Pancreas (tissue), 10 donors: ENCODE results near the gene VAV1. TPM values are rescaled to one million over a fixed set of nuclear protein-coding genes. Genes with fewer than 3 reads are reported as not detected.

ENCODE experiments used
- ATAC-seq, 4 donors: fragments of 200-7000 bp; cut with Tn5 transposase; one replicate each; pipeline versions ENCODE4 v1.8.0 to v1.9.1; 2020; ENCODE audit warnings: mild to moderate bottlenecking in 4 of 4, moderate library complexity in 4 of 4
- DNase-seq, 6 donors: peaks; one replicate each; pipeline ENCODE4 v3.0.0-alpha.2; 2020
- FAIRE-seq: peaks from 2 replicates; lab custom pipeline; 2012; peaks lifted over from hg19 to GRCh38; lab: Jason Lieb, UNC
- H3K27ac ChIP-seq, 4 donors: fragments of 200-600 bp; sonication (generic); 1 replicate in 3 of 4; 2 replicates in 1 of 4; pipeline versions ENCODE4 v1.5.0 to v1.8.0; 2020
- H3K27me3 ChIP-seq, 4 donors: fragments of 200-600 bp; one replicate each; pipeline ENCODE4 v1.8.0; 2021
- H3K36me3 ChIP-seq, 3 donors: fragments of 200-600 bp; sonication (generic) in 1 of 3; one replicate each; pipeline versions ENCODE4 v1.5.0 to v1.8.0; 2020 to 2021
- H3K4me1 ChIP-seq, 3 donors: fragments of 200-600 bp; one replicate each; pipeline ENCODE4 v1.8.0; 2021
- H3K4me3 ChIP-seq, 4 donors: fragments of 200-600 bp; sonication (generic) in 2 of 4; one replicate each; pipeline versions ENCODE4 v1.5.0 to v1.8.0; 2020 to 2021
- H3K9me3 ChIP-seq, 4 donors: fragments of 200-600 bp; one replicate each; pipeline ENCODE4 v1.8.0; 2021
- WGBS, 2 donors: extraction: QIAGEN DNeasy Blood & Tissue Kit; methylation state at CpG; one replicate each; pipeline ENCODE4 v1.1.7; 2013; 5-methylcytosine and 5-hydroxymethylcytosine counted together
- intact Hi-C, 3 donors: fragments of 100-400 bp; cut with DNase I; formaldehyde crosslinking; loops; one replicate each; pipeline versions ENCODE4 v1.11.1 to v1.14.2; 2022
- polyA plus RNA-seq, 2 donors: library from polyadenylated mRNA; stranded (reverse); fragments of 200-250 nt; gene quantifications; one replicate each; pipeline ENCODE4 v1.2.3, GENCODE V29; 2013
- total RNA-seq, 6 donors: library from RNA; stranded (reverse); fragmentation: NEBNext Ultra II Directional in 4 of 6; extraction: Animal tissue kit (Norgen Biotek cat#: 25700) in 4 of 6; gene quantifications; one replicate each; pipeline versions ENCODE4 v1.2.1 to v1.2.4, GENCODE V29; 2021 to 2023
- TF ChIP-seq, protein P1 (sequence below), 4 donors: fragments of 200-600 bp; sonication (generic) in 3 of 4; IDR thresholded peaks; one replicate each; pipeline versions ENCODE4 v1.5.0 to v1.8.0; 2021; ENCODE audit warnings: antibody characterized with exemption in 4 of 4
- donor health status: healthy with polysubstance abuse.
- donor health status: DM: no; HTN: no; CAD: no; lungs with moderate emphysema.
- donor health status: DM: no; HTN: no; CAD: no.
- donor health status: control.
- donor health status: control.
- donor health status: Bipolar disorder and iron deficiency.
- donor health status: DM: yes; HTN: yes; CAD: no.
- donor health status: DM: no; HTN: no; CAD: no.
- donor health status: DM: no; HTN: no; CAD: no.
- donor health status: DM: yes; HTN: yes; CAD: no.

Gene VAV1
- total and polyA plus RNA-seq, 8 donors, result 0.23 to 7.3 (median 1.2) TPM

- intact Hi-C loops, result no loop called here
- DNase-seq (no peak), FAIRE-seq (no peak), ATAC-seq (no peak)
- Histone ChIP-seq H3K36me3 (no peaks in the 10 kb centered on the region), H3K9me3 (no peaks in the 10 kb centered on the region), H3K4me1 (no peaks in the 10 kb centered on the region), H3K4me3 (no peak overlapping the region), H3K27me3 (no peaks in the 10 kb centered on the region), H3K27ac (no peak overlapping the region)
- TF ChIP-seq, protein P1, sequence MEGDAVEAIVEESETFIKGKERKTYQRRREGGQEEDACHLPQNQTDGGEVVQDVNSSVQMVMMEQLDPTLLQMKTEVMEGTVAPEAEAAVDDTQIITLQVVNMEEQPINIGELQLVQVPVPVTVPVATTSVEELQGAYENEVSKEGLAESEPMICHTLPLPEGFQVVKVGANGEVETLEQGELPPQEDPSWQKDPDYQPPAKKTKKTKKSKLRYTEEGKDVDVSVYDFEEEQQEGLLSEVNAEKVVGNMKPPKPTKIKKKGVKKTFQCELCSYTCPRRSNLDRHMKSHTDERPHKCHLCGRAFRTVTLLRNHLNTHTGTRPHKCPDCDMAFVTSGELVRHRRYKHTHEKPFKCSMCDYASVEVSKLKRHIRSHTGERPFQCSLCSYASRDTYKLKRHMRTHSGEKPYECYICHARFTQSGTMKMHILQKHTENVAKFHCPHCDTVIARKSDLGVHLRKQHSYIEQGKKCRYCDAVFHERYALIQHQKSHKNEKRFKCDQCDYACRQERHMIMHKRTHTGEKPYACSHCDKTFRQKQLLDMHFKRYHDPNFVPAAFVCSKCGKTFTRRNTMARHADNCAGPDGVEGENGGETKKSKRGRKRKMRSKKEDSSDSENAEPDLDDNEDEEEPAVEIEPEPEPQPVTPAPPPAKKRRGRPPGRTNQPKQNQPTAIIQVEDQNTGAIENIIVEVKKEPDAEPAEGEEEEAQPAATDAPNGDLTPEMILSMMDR (IDR thresholded peaks at IDR 0.05), result no peak
- WGBS, 2 donors, result 77 to 80% methylated on average over 10 of the region's 10 CpGs
These were observed 101.4 kb downstream of the VAV1 start for GRCh38 chr19:6873708-6874431.

DNA sequence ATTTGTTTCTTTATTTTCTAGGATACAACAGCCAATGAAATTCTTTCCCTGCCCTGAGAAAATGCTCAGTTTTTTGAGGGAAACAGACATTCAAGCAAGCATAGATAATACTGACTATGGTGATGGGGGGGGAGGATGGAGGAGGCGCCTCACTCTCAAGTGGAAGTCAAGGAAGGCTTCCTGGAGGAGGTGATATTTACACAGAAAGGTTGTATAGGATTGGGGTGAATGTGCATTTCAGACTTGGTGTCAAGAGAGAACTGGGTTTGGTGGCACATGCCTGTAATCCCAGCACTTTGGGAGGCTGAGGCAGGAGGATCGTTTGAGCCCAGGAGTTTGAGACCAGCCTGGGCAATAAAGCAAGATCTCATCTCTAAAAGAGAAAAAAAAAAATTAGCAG lies 102.7 kb downstream of the VAV1 start:
- WGBS, 2 donors, result 59 to 69% methylated on average over 2 of the region's 2 CpGs
- Histone ChIP-seq H3K27me3 (no peaks in the 10 kb centered on the region), H3K4me3 (no peak overlapping the region), H3K36me3 (no peaks in the 10 kb centered on the region), H3K4me1 (no peaks in the 10 kb centered on the region), H3K9me3 (no peaks in the 10 kb centered on the region), H3K27ac (no peak overlapping the region)
- DNase-seq (no peak), ATAC-seq (no peak), FAIRE-seq (no peak)
- TF ChIP-seq, protein P1 (IDR thresholded peaks at IDR 0.05), result no peak
- intact Hi-C loops, result no loop called here

GRCh38 chr19:6876748-6877147 lies 104.2 kb downstream of the VAV1 start:
- Histone ChIP-seq H3K27ac (no peak overlapping the region), H3K4me1 (no peaks in the 10 kb centered on the region), H3K36me3 (no peaks in the 10 kb centered on the region), H3K27me3 (no peaks in the 10 kb centered on the region), H3K4me3 (no peak overlapping the region), H3K9me3 (no peaks in the 10 kb centered on the region)
- TF ChIP-seq, protein P1 (IDR thresholded peaks at IDR 0.05), result no peak
- WGBS, 2 donors, result 53 to 66% methylated on average over 7 of the region's 7 CpGs
- FAIRE-seq (no peak), ATAC-seq (no peak), DNase-seq (no peak)
- intact Hi-C loops, result no loop called here

DNA sequence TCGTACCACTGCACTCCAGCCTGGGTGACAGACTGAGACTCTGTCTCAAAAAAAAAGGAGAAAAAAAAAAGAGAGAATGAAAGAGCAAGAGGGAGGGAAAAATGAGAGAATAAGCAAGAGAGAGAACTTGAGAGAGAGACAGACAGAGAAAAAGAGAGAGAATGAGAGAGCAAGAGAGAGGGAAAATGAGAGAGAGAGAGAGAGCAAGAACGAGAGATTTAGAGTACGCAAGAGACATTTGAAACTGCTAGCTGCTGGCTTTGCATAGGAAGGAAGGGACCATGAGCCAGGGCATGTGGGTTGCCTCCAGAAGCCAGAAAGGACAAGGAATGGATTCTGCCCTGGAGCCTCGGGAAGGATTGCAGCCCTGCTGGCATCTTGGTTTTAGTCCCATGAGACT lies 105.3 kb downstream of the VAV1 start:
- no peak for ATAC-seq
- Histone ChIP-seq H3K9me3 (no peaks in the 10 kb centered on the region), H3K27ac (no peak overlapping the region), H3K27me3 (no peaks in the 10 kb centered on the region), H3K36me3 (no peaks in the 10 kb centered on the region), H3K4me1 (no peaks in the 10 kb centered on the region), H3K4me3 (no peak overlapping the region)
- intact Hi-C loops, result no loop called here
- 54 to 75% methylated on average over 4 of the region's 4 CpGs for WGBS, 2 donors
- no peak for DNase-seq
- TF ChIP-seq, protein P1 (IDR thresholded peaks at IDR 0.05), result no peak
- FAIRE-seq, result no peak

DNA sequence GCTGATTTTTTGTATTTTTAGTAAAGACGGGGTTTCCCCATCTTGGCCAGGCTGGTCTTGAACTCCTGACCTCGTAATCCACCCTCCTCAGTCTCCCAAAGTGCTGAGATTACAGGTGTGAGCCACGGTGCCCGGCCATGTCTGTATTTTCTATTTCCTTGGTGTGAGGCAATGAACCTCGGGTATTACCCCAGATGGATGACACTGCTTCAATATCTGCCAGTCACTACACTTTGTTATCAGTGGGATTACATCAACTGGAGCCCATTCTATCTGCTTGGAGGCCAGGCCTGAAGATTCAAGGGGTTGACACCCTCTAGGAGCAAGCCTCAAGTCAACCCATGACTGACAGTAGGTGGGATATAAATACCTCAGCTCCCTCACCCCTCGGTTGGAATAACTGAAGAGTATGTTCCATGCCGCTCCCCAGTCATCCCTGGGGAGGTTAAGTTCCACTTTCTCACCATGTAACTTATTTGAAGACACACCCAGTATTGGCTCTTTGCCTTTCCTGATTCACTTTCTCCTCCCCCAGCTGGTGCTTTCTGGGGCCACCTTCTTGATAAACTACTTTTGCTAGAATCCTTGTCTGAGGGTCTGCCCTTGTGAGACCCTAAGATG lies 113.9 kb downstream of the VAV1 start:
- TF ChIP-seq, protein P1 (IDR thresholded peaks at IDR 0.05), result no peak
- H3K4me1 ChIP-seq, result no peaks in the 10 kb centered on the region
- H3K27me3 ChIP-seq, result no peaks in the 10 kb centered on the region
- no peak for ATAC-seq
- intact Hi-C loops, result no loop called here
- no peak overlapping the region for H3K4me3 ChIP-seq
- H3K9me3 ChIP-seq, result no peaks in the 10 kb centered on the region
- whole genome bisulfite sequencing, 2 donors, result 48 to 73% methylated on average over 7 of the region's 7 CpGs
- H3K27ac ChIP-seq, result no peak overlapping the region
- no peak for FAIRE-seq
- no peak for DNase-seq
- no peaks in the 10 kb centered on the region for H3K36me3 ChIP-seq
